ENCODE data around the gene NPR3.

The NPR3 gene

DNA sequence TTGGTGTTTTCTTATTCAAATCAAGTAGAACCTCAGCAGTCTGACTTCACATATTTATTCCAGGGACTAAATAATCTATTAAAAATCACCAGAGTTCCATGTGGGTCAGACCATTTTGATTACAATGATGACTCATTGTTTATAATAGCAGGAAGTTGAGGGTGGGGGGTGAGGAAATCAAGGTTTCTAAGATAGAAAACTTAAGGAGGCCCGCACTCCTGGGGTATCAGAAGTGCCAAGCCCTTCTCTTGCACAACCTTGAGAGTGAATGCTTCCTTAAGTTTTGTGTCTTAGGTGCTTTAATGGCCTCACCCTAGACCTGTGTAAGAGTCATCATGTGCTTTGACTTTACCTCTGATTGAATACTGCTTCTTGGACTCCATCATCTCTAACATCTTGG, 31.9 kb upstream of the NPR3 start:
- TF ChIP-seq, protein P1, sequence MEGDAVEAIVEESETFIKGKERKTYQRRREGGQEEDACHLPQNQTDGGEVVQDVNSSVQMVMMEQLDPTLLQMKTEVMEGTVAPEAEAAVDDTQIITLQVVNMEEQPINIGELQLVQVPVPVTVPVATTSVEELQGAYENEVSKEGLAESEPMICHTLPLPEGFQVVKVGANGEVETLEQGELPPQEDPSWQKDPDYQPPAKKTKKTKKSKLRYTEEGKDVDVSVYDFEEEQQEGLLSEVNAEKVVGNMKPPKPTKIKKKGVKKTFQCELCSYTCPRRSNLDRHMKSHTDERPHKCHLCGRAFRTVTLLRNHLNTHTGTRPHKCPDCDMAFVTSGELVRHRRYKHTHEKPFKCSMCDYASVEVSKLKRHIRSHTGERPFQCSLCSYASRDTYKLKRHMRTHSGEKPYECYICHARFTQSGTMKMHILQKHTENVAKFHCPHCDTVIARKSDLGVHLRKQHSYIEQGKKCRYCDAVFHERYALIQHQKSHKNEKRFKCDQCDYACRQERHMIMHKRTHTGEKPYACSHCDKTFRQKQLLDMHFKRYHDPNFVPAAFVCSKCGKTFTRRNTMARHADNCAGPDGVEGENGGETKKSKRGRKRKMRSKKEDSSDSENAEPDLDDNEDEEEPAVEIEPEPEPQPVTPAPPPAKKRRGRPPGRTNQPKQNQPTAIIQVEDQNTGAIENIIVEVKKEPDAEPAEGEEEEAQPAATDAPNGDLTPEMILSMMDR (IDR thresholded peaks at IDR 0.05; ENCODE audit: insufficient read depth, low read depth, low read length, missing control alignments) = no peak
- no peak overlapping the region for H3K4me3 ChIP-seq (ENCODE audit: low read length)
- peak; percentile 36 for DNase-seq (ENCODE audit: low read depth)

DNA sequence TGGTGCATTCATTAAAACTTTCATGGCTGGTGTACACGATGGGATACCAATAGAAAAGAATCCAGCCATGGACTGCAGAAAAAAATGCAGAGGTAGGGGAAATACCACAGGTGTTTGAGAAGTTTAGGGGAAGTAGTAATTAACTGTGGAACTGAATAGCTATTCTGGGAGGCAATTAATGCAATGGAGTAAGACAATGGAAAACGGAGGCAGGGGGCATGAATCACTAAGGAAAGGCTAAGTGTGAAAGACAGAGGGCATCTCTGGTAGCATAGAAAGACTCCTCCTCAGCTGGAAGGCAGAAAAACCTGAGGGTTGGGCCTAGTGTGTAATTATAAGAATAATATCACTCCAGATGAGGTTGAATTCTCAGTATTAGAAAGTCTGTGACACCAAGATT, 30.9 kb upstream of the NPR3 start:
- TF ChIP-seq, protein P1 (IDR thresholded peaks at IDR 0.05; ENCODE audit: insufficient read depth, low read depth, low read length, missing control alignments) = no peak
- no peak for DNase-seq (ENCODE audit: low read depth)
- no peak overlapping the region for H3K4me3 ChIP-seq (ENCODE audit: low read length)

DNA sequence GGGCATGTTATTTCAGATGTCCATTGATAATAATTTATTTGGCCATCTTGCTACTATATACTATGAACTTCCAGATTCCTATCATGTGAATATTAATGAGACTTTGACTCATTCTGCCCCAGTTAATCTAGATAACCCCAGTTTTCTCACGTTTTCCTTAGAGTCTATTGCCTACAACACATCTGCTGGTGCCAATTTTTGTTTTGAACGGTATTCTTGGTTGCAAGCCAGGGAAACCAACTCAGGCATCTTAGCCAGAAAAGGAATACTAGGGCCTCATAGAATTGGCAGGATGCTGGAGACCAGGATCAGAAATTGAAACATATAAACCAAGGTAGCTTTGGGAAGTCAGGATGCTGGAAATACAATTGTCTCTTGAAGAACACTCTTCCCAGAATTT, 28.0 kb upstream of the NPR3 start:
- DNase-seq (ENCODE audit: low read depth) = no peak
- H3K4me3 ChIP-seq (ENCODE audit: low read length) = no peak overlapping the region
- TF ChIP-seq, protein P1 (IDR thresholded peaks at IDR 0.05; ENCODE audit: insufficient read depth, low read depth, low read length, missing control alignments) = no peak

DNA sequence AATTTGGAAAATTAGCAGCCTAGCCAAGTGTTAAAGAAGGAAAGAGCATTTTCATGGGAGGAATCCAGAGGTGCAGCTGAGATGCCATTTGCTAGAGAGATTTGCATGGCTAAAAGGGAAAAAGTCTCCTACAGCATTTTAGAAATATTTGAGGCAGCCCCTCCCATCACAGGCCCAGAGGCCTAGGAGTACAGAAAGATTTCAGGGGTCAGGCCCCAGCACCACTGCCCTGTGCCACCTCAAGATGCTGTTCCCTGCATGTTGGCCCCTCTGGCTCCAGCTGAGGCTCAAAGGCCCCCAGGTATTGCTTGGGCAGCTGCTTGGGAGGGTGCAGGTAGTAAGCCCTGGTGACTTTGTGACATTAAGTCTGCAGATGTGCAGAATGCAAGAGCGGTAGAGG, 26.9 kb upstream of the NPR3 start:
- TF ChIP-seq, protein P1 (IDR thresholded peaks at IDR 0.05; ENCODE audit: insufficient read depth, low read depth, low read length, missing control alignments) = no peak
- no peak for DNase-seq (ENCODE audit: low read depth)
- no peak overlapping the region for H3K4me3 ChIP-seq (ENCODE audit: low read length)

DNA sequence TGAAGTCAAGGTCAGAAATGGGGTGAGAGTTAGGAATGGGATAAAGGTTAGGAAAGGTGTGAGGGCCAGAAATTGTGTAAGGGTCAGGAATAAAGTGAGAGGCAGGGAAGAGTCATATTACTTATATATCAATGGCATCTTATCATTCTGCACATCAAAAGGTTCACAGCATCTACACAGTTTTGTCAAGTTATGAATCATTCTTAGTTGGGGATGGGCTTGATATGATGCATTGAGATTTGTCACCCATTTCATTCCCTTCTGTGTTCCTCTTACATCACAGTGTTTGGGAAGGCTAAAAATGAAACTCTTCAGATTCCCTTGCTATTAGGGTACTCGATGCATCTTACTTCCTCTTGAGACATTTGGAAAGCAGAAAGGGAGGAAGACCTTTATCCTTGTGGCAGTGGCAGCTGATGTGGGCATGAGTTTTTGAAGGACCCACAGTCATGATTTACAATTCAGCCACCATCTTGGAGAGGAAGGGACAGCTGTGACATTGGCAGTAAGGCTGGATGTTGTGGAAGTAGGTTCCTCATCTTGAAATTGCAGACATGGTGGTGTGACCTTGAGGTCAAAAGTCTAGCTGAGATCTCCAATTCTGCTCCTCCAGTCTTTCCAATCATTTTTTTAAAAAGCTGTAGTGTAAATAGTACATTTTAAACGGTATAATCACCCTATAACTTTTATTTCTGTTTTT, 24.2 kb upstream of the NPR3 start:
- DNase-seq (ENCODE audit: low read depth) = no peak
- no peak overlapping the region for H3K4me3 ChIP-seq (ENCODE audit: low read length)
- TF ChIP-seq, protein P1 (IDR thresholded peaks at IDR 0.05; ENCODE audit: insufficient read depth, low read depth, low read length, missing control alignments) = no peak

DNA sequence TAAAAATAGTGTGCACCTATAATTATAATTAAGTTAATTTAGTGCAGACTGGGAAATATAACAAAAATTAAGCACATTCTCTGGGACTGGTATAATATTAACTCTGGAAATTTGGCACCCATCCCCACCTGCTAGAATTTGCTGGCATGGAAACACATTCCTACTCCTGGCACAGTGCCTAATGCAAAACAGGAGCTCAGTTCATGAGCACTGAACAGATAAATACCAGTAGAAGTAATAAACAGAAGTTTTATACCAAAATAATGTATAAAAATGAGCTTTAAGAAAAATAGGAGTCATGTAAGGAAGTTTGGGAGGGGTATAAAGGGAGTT, 23.7 kb upstream of the NPR3 start:
- TF ChIP-seq, protein P1 (IDR thresholded peaks at IDR 0.05; ENCODE audit: insufficient read depth, low read depth, low read length, missing control alignments) = no peak
- no peak for DNase-seq (ENCODE audit: low read depth)
- H3K4me3 ChIP-seq (ENCODE audit: low read length) = no peak overlapping the region

DNA sequence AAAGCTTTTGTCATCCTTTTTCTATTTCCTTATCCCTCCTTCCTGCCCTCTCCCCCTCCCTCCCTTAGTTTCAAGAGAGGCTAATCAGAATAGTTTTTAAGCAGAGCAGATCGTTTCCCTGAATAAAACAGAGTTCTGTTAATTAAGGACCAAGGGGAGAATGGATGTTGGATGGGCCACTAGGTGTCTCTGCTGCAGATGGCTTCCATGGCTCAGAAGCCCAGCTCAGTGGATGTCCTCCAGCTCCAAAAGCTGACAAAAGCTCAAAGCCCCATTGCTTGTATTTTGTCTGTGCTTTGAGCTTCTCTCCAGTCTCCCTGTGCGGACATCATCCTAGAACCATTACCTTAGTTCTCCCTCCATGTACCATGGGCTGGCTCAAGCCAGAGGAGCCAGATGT, 21.0 kb upstream of the NPR3 start:
- DNase-seq (ENCODE audit: low read depth) = peak; percentile 11
- TF ChIP-seq, protein P1 (IDR thresholded peaks at IDR 0.05; ENCODE audit: insufficient read depth, low read depth, low read length, missing control alignments) = peak; percentile 42
- no peak overlapping the region for H3K4me3 ChIP-seq (ENCODE audit: low read length)
